ENCODE data around the gene ZRANB3.

ZRANB3 gene

DNA sequence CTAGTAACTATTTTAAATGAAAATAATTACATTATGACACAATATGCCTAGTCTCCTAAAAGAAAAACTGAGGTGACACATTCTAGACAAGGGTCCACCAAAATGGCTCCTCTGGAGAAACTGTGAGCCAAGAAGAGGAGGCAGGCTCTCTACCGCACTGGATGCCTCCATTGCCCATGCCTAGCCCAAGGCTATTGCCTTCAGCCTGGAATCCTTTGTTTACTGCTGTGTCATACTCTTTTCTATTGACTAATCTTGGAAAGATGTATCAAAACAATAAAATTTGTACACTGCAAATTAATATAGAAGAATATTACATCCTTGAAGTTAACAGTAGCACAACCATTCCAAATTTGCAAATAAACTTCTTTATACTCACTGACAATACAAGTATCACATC lies 311.8 kb downstream of the ZRANB3 start:
- no peak for DNase-seq (ENCODE audit: low read depth)
- H3K4me3 ChIP-seq (ENCODE audit: low read depth, low read length) = no peak overlapping the region
- TF ChIP-seq, protein P1, sequence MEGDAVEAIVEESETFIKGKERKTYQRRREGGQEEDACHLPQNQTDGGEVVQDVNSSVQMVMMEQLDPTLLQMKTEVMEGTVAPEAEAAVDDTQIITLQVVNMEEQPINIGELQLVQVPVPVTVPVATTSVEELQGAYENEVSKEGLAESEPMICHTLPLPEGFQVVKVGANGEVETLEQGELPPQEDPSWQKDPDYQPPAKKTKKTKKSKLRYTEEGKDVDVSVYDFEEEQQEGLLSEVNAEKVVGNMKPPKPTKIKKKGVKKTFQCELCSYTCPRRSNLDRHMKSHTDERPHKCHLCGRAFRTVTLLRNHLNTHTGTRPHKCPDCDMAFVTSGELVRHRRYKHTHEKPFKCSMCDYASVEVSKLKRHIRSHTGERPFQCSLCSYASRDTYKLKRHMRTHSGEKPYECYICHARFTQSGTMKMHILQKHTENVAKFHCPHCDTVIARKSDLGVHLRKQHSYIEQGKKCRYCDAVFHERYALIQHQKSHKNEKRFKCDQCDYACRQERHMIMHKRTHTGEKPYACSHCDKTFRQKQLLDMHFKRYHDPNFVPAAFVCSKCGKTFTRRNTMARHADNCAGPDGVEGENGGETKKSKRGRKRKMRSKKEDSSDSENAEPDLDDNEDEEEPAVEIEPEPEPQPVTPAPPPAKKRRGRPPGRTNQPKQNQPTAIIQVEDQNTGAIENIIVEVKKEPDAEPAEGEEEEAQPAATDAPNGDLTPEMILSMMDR (IDR thresholded peaks at IDR 0.05; ENCODE audit: control insufficient read depth, extremely low read depth, insufficient read depth) = no peak

DNA sequence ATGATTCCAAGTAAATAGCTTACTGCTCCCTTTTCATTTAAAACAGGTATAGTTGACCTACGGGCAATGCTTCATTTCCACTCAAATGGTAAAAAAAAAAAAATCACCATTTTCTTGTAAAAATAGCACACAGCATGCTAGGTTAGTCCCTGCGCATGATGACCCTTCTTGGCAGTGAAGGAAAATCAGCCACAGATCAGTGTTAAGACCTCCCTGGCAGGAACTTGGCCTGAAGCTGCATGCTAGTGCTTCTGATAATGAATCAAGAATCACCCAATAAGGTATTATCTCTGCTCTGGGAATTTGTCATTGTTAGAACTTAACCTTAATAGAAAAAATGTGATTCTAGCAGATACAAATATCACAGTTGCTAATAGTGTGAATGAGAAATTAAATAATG lies 312.6 kb downstream of the ZRANB3 start:
- TF ChIP-seq, protein P1 (IDR thresholded peaks at IDR 0.05; ENCODE audit: control insufficient read depth, extremely low read depth, insufficient read depth) = no peak
- no peak overlapping the region for H3K4me3 ChIP-seq (ENCODE audit: low read depth, low read length)
- no peak for DNase-seq (ENCODE audit: low read depth)

DNA sequence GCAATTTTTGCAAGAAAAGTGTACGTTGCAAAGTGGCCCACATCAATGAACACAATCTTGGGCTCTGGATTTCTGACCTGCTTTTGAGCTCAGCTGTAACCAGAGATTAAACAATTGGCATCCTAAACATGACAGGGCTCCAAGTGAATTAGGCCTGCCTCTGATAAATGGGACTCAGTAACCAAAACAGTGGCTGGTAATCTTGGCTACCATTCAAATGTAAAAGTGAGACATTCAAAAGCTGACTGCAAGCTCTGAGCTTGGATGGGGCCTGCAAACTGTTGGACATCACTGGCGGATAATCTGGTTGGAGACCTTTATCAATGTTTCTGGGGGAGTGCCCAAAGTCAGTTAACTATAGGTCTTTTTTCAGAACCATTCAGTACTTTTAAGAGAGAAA lies 318.3 kb downstream of the ZRANB3 start:
- no peak for DNase-seq (ENCODE audit: low read depth)
- no peak overlapping the region for H3K4me3 ChIP-seq (ENCODE audit: low read depth, low read length)
- TF ChIP-seq, protein P1 (IDR thresholded peaks at IDR 0.05; ENCODE audit: control insufficient read depth, extremely low read depth, insufficient read depth) = no peak

DNA sequence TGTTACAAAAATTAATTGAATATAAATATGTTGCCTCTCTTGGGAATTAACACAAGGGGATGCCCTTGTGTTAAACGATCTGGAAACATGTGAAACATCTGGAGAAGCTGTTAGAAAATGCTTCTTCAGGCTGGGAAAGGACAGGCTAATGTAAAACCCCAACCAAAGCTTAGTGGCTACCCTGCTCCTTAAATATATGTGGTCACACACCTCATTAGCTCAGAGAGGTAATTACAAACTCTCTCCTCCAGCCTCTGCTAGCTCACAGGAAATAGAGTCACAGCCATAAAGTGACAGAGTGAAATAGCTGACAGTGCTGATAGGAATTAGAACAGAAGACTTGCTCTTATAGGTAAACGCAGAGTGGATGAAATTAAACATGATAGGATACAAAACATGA lies 323.0 kb downstream of the ZRANB3 start:
- DNase-seq (ENCODE audit: low read depth) = no peak
- TF ChIP-seq, protein P1 (IDR thresholded peaks at IDR 0.05; ENCODE audit: control insufficient read depth, extremely low read depth, insufficient read depth) = no peak
- H3K4me3 ChIP-seq (ENCODE audit: low read depth, low read length) = no peak overlapping the region

DNA sequence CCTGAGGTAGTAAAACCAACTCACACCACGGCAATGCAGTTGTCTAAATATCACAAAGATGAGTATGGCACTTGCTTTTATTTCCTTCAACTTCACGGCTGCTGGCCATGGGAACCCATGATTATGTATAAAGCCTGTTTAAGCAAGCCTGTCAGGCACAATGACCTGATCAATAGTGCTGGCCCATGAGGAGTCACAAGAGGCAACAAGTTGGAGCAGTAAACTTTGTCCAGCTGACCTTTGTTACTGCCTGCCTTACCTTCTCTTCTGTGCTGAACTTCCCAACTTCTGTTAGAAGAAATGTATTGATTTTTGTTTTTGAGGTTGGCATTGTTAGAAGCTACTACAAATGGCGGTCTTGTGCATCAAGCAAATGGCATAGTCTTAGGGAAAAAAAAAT lies 327.1 kb downstream of the ZRANB3 start:
- DNase-seq (ENCODE audit: low read depth) = no peak
- no peak overlapping the region for H3K4me3 ChIP-seq (ENCODE audit: low read depth, low read length)
- TF ChIP-seq, protein P1 (IDR thresholded peaks at IDR 0.05; ENCODE audit: control insufficient read depth, extremely low read depth, insufficient read depth) = no peak

DNA sequence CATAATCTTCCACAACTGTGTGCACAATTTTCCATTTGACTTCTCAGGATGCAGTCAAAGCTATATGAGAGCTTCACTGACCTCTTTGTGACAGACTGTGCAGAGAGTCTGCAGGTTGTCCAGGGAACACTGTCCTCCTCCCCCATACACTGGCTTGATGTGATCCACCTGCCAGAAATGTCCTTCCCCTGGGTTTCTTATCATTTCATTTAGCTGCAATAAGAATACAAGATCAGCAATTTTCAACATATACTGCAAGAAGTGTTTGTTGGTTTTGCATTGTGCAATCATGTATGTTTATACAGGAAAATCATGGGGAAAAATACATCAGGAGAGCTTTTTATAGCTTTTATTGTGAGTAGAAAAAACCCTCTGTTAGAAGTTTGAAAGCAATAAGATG lies 328.3 kb downstream of the ZRANB3 start:
- peak; percentile 44 for DNase-seq (ENCODE audit: low read depth)
- TF ChIP-seq, protein P1 (IDR thresholded peaks at IDR 0.05; ENCODE audit: control insufficient read depth, extremely low read depth, insufficient read depth) = no peak
- H3K4me3 ChIP-seq (ENCODE audit: low read depth, low read length) = no peak overlapping the region

DNA sequence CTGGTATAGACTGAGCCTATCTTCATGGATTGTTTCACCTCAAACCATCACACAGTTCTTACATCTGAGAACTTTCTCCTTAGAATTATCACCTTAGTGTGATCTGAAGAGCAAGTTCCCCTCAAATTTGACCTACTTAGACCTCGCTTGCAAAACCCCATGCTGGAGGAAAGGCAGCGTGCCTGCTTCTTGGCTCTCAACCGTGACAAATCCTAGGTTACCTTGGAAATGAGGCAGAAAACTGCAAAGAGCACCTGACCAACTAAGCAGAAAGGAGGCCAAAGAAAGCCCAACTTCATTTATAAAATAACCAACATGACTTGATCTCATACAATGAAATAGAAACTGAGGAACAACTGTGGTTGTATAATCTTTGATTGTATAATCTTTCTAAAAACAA lies 332.5 kb downstream of the ZRANB3 start:
- TF ChIP-seq, protein P1 (IDR thresholded peaks at IDR 0.05; ENCODE audit: control insufficient read depth, extremely low read depth, insufficient read depth) = no peak
- H3K4me3 ChIP-seq (ENCODE audit: low read depth, low read length) = no peak overlapping the region
- DNase-seq (ENCODE audit: low read depth) = no peak
